Activated CD8-positive, alpha-beta memory T cell treated with anti-CD3 and anti-CD28 coated beads, Interleukin-2, amount 50 U/mL, for 1 hour (primary cell): ENCODE results near the gene SCN4A.
"Not testable (repeated sequence)": the region's sequence is repeated elsewhere in the genome, so short reads cannot be mapped to it uniquely, and the experiment has no call there.

ENCODE experiments used
- DNase-seq: peaks from one replicate; pipeline ENCODE4 v3.0.0-alpha.2; 2020; ENCODE audit errors: extremely low read depth

SCN4A gene

DNA sequence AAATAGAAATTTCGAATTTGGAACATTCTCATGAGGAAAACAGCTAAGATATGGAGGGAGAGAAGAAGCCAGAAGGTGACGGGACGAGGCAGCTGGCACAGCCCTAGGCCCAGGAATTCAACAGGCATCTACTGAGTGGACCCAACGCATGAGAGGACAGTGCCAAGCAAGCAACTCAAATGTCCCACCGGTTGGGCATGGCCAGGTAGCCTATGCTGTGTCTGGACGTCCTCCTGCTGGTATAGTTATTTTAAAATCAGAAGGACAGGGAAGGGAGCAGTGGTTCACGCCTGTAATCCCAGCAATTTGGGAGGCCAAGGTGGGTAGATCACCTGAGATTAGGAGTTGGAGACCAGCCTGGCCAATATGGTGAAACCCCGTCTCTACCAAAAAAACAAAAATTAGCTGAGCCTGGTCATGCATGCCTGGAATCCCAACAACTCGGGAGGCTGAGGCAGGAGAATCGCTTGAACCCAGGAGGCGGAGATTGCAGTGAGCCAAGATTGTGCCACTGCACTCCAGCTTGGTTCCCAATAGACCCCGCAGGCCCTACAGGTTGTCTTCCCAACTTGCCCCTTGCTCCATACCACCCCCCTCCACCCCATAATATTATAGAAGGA, 56.0 kb downstream of the SCN4A start:
- DNase-seq, result no peak

DNA sequence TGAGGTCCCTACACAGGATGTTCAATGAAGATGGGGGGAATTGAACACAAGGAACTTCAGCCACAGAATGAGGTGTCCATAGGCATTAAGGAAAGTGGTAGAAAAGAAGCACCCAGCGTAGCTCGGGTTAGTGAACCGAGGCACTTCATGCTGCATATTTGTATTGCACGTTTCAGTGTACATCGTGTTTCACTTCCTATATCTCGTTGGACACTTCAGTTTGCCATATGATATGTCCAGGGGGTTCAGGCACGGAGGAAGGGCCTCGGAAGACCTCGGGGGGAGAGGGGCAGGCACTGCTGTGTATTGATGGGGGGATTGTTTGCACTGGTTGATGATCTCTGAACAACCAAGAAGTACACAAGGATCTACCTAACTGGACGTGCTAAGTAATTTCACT, 57.0 kb downstream of the SCN4A start:
- DNase-seq, result not testable (repeated sequence)

DNA sequence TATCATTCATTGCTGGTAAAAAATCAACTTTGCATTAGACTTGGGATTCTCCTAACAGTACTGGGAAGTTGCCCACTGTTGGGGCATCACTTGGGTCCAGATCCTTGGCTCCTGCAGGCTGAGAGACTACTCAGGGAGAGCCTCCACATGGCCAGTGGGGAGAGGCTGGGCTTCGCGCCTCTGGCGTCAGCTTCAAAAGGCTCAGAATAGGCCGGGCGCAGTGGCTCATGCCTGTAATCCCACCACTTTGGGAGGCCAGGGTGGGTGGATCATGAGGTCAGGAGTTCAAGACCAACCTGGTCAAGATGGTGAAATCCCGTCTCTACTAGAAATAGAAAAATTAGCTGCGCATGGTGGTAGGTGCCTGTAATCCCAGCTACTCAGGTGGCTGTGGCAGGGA, 58.2 kb downstream of the SCN4A start:
- no peak for DNase-seq

DNA sequence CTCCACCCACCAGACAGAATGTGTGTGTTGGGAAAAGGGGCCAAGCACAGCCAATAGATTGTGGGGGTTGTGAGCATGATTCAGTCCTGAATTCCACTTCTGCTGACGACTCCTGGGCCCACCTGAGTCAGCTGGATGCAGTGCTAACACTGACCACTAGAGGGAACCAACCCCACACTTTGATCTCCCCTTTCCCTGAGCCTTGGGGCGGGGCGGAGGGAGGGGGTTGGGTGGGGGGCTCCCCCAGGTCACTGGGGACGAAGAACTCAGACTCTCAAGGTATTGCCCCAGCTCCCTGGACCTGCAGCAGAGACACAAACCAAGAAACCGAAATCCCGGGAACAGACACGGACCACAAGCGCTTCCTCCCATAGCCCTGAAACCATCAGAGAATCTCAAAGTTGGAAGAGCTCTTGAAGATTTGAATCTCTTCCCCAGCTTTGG, 61.0 kb downstream of the SCN4A start:
- DNase-seq, result no peak

DNA sequence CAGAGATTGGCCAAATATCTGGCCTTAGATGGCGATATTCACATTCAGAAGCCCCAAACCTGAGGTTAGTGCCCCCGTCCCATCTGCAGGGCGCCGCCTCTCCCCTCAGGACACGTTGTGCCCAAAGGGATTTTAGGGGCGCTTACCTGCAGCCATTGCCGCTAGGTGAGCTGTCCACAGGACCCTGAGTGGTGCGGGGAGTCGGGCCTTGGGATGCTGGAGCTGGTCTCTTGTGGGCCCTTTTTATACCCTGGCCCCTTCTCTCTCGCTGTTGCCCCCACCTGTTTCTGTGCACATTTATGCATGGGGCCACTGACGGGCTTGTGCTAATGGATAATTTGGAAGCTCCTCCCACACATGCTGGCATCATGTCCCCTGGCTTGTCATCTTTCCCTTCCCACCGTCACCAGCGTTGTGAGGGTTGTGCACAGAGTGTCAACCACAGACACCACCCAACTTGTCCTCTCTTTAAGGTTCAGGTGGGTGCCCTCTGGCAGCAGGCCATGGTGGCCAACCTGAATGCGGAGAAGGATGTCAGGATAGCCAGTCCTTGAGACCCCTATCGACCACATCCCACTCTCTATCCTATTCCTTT, 61.6 kb downstream of the SCN4A start, which contains the start of gene CSHL1:
TSS of gene CSHL1 (minus strand) at position 218 of the 595 bp plus-strand sequence. CDS start at position 156, 62 bp downstream.
- no peak for DNase-seq

DNA sequence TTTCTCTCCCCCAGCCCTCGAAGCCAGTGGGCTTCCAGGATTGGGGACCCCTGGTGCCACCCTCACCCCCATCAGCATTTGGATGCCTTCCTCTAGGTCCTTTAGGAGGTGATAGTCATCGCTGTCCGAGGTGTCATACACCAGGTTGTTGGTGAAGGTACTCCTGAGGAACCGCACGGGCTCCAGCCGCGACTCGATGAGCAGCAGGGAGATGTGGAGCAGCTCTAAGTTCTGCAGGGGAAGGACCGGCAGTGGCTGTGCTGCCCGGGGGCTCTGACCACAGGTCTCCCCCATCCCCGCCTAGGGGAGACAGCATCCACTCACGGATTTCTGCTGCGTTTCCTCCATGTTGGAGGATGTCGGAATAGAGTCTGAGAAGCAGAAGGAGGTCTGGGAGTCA, 62.6 kb downstream of the SCN4A start:
- DNase-seq, result no peak

DNA sequence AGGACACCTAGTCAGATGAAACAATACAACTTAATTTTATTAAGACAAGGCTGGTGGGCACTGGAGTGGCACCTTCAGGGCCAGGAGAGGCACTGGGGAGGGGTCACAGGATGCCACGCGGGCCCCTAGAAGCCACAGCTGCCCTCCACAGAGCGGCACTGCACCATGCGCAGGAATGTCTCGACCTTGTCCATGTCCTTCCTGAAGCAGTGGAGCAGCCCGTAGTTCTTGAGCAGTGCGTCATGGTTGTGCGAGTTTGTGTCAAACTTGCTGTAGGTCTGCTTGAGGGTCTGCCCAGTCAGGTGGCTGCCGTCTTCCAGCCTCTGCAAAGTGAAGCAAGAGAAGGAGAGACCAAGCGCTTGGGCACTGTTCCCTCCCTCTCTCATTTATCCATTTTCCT, 63.1 kb downstream of the SCN4A start:
- not testable (repeated sequence) for DNase-seq

DNA sequence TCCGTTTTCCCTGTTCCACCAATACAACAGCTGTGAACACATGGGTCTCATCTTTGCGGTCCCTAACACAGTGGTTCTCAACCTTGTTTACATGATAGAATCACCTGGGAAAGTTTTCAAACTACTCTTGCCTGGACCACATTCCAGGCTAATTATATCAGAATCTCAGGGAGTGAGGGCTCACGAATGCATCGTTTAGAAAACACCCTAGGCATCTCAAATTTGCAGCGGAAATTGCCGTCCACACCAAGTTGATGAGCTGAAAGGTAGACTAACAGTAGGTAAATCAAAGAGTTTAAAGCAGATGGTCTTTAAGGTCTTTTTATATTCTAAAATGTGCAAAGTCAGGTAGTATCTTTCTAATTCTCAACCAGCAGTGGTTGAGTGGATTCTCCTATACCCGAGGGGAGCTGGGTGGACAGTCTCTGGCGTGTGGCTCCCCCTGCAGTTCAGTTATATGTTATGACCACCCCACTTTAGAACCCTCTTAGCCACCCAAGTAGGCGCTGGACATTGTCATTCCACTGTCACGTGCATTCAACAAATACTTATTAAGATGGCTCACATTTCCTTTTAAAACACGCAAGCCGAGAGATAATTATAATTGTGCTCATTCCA, 65.4 kb downstream of the SCN4A start:
- DNase-seq, result not testable (repeated sequence)

DNA sequence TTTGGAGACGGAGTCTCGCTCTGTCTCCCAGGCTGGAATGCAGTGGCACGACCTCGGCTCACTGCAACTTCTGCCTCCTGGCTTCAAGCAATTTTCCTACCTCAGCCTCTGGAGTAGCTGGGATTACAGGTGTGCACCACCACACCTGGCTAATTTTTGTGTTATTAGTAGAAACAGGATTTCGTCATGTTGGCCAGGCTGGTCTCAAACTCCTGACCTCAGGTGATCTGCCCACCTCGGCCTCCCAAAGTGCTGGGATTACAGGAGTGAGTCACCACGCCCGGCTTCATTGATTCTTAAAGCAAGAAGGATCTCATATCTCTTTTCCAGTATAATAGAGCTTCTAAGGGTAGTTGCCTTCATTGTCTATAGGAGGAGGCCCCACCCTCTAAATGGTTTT, 67.9 kb downstream of the SCN4A start:
- DNase-seq, result not testable (repeated sequence)

DNA sequence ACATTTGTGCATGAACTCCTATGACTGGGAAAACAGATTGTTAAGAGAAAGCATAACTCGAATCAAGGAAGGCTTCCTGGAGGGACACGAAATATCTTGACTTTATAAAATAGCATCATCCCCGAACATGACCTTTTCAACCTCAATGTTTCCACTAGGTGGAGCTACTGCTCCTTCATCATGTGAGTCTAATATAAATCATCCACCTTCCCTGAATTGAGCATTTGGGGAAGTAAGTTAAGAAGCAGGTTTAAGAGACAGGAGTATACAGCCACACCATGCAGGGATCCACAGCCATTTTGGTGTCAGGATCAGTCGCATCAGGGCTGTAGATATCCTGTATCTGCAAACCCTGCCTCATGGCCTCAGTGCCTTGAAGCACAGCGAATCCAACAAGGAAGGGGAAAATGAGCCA, 68.9 kb downstream of the SCN4A start:
- DNase-seq, result not testable (repeated sequence)

DNA sequence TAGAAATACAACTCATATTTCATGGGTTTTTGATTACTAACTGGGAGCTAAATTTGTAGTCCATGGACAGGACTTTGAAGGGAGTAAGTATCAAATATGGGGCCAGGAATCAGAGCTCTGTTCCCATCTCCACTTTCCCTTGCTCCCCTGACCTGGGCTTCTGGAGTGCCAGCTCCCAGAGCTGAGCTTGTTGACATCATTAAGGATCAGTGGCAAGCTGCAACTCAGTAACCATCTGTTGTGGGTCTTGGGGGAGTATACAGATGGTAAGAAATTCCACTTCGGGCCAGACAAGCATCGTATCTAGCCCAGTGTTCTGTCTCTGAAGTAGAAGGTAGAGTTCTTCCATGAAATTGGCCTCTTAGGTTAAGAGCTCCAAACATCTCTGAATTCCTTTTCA, 70.7 kb downstream of the SCN4A start:
- not testable (repeated sequence) for DNase-seq

DNA sequence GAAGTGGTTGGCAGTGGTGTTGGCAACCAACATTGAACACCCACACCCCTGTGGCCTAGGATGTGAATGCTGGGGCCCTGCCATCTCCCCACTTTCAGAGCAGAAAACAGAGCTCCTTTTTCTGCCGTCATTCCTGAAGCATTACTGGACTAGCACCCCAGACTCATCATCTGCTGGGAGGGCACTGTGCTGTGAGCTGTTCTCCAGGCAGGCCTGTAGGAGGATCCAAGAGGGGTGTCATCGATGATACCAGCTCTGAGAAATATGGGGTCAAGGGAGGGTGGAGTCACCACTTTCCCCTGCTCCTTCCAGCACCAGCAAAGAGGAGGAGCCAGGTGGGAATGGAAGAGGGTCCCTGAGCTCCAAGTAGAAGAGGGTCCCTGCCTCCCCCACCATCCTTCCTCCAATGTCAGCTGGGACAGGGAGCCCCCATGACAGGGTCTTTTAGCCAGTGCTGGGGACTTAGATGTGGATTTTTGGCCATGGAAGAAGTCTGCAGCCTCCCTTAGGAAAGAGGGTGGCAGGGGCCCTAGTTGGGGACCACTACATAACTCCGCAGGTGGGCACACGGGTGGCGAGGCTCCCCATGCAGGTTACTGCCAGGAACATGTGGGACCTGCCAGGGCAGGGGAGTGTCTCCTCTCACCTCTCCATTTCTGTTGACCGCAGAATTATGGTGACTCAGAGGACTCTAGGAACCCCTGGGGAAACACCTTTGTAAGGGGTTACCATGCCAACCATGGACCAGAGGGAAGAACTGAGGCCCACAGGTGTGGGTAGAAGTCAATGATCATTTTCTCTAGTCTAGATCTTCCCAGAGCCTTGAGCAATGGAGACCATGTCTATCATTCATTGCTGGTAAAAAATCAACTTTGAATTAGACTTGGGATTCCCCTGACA, 73.6 kb downstream of the SCN4A start:
- DNase-seq, result not testable (repeated sequence)

DNA sequence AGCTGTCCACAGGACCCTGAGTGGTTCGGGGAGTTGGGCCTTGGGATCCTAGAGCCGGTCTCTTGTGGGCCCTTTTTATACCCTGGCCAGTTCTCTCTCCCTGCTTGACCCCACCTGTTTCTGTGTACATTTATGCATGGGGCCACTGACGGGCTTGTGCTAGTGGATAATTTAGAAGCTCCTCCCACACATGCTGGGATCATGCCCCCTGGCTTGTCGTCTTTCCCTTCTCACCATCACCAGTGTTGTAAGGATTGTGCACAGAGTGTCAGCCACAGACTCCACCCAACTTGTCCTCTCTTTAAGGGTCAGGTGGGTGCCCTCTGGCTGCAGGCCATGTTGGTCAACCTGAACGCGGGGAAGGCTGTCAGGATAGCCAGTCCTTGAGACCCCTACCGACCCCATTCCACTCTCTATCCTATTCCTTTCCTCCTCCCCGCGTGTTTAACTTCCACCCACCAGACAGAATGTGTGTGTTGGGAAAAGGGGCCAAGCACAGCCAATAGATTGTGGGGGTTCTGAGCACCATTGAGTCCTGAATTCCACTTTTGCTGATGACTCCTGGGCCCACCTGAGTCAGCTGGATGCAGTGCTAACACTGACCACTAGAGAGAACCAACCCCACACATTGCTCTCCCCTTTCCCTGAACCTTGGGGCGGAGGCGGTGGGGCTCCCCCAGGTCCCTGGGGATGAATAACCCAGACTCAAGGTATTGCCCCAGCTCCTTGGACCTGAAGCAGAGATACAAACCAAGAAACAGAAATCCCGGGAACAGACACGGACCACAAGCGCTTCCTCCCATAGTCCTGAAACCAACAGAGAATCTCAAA, 76.0 kb downstream of the SCN4A start, which contains the start of gene CSH1:
TSS of gene CSH1 (minus strand) at position 51 of the 831 bp plus-strand sequence. CDS start 63 bp downstream, outside the sequence.
- not testable (repeated sequence) for DNase-seq

DNA sequence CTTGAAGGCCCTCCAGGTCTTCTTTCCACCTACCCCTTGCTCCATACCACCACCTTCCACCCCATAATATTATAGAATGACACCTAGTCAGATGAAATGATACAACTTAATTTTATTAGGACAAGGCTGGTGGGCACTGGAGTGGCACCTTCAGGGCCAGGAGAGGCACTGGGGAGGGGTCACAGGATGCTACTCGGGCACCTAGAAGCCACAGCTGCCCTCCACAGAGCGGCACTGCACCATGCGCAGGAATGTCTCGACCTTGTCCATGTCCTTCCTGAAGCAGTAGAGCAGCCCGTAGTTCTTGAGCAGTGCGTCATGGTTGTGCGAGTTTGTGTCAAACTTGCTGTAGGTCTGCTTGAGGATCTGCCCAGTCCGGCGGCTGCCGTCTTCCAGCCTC, 77.9 kb downstream of the SCN4A start:
- not testable (repeated sequence) for DNase-seq

DNA sequence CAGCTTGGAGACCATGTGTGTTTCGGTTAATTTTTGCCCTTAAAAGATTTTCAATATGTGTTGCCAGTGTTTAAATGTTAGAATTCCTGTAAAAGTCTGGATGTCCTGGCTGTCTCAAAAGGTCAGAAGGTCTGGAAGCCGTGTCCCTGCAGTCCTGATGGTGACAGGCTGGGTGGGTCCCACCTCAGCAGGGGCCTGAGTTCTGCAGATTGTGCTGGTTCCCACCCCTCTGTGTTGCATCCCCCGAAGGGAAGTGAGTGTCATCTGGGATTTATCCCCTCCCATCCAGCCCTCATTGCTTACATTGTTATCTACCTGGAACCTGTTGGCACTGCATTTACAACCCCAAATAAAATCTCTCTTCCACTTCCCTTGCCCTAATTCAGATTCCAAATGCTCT, 78.7 kb downstream of the SCN4A start:
- DNase-seq, result not testable (repeated sequence)

DNA sequence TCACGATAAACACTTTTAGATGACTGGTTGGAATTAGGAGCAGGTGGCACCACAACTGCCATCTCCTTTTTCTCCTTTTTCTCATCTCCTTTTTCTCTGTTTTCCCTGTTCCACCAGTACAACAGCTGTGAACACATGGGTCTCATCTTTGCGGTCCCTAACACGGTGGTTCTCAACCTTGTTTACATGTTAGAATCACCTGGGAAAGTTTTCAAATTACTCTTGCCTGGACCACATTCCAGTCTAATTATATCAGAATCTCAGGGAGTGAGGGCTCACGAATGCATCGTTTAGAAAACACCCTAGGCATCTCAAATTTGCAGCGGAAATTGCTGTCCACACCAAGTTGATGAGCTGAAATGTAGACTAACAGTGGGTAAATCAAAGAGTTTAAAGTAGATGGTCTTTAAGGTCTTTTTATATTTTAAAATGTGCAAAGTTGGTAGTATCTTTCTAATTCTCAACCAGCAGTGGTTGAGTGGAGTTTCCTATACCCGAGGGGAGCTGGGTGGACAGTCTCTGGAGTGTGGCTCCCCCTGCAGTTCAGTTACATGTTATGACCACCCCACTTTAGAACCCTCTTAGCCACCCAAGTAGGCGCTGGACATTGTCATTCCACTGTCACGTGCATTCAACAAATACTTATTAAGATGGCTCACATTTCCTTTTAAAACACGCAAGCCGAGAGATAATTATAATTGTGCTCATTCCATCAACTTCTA, 80.2 kb downstream of the SCN4A start:
- DNase-seq, result not testable (repeated sequence)

DNA sequence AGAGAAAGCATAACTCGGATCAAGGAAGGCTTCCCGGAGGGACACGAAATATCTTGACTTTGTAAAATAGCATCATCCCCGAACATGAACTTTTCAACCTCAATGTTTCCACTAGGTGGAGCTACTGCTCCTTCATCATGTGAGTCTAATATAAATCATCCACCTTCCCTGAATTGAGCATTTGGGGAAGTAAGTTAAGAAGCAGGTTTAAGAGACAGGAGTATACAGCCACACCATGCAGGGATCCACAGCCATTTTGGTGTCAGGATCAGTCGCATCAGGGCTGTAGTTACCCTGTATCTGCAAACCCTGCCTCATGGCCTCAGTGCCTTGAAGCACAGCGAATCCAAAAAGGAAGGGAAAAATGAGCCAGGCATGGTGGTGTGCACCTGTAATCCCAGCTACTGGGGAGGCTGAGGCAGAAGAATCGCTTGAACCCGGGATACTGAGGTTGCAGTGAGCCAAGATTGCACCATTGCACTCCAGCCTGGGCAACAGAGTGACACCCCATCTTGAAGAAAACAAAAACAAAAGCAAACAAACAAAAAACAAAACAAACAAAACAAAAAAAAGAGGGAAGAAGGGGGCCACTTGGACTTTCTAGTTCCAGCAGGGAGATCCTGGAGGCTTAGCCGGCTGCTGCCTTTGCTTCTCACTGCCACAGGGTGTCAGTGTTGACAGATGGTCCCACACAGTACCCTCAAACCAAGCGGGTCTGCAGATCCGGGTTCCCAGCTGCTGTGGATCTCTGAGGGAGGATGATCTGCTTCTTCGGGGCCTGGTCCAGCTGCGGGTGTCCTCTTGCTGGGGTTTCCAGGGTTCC, 83.5 kb downstream of the SCN4A start:
- DNase-seq, result not testable (repeated sequence)
